GM19395 (cell line): ENCODE measurements around the gene NGFR.

Experiments used
- ATAC-seq: cut with Tn5 transposase; IDR thresholded peaks from one replicate; pipeline ENCODE4 v1.9.1; 2021; ENCODE audit warnings: mild to moderate bottlenecking, moderate library complexity; ENCODE audit not compliant: unreplicated experiment

The NGFR gene

GRCh38 chr17:49494986-49495841 lies at the start of gene NGFR:
TSS of gene NGFR (plus strand) at chr17:49495293. CDS start at chr17:49495418, 125 bp downstream.
- ATAC-seq = no peak

GRCh38 chr17:49445591-49445990 lies 49.5 kb upstream of the NGFR start:
- no peak for ATAC-seq

- no peak for ATAC-seq
Observed at GRCh38 chr17:49447628-49448302, 47.3 kb upstream of the NGFR start.

- ATAC-seq = no peak
Observed at GRCh38 chr17:49450181-49450580, 44.9 kb upstream of the NGFR start.

- ATAC-seq = no peak
Observed at GRCh38 chr17:49450735-49451134, 44.4 kb upstream of the NGFR start.

GRCh38 chr17:49452201-49452600 lies 42.9 kb upstream of the NGFR start:
- ATAC-seq = no peak

- no peak for ATAC-seq
Observed at GRCh38 chr17:49452661-49453060, 42.4 kb upstream of the NGFR start.

GRCh38 chr17:49454050-49454449 lies 41.0 kb upstream of the NGFR start:
- no peak for ATAC-seq

- ATAC-seq = no peak
Observed at GRCh38 chr17:49455272-49455861, 39.7 kb upstream of the NGFR start.

- ATAC-seq = no peak
Observed at GRCh38 chr17:49456183-49456965, 38.7 kb upstream of the NGFR start.

GRCh38 chr17:49457564-49458535 lies 37.2 kb upstream of the NGFR start:
- ATAC-seq = no peak

GRCh38 chr17:49459401-49459984 lies 35.6 kb upstream of the NGFR start:
- ATAC-seq = no peak

- no peak for ATAC-seq
Observed at GRCh38 chr17:49460401-49460800, 34.7 kb upstream of the NGFR start.

- ATAC-seq = no peak
Observed at GRCh38 chr17:49461580-49461979, 33.5 kb upstream of the NGFR start.

- ATAC-seq = no peak
Observed at GRCh38 chr17:49464049-49464448, 31.0 kb upstream of the NGFR start.

GRCh38 chr17:49465331-49465903 lies 29.7 kb upstream of the NGFR start:
- no peak for ATAC-seq

- no peak for ATAC-seq
Observed at GRCh38 chr17:49466436-49466835, 28.7 kb upstream of the NGFR start.

GRCh38 chr17:49467175-49467574 lies 27.9 kb upstream of the NGFR start:
- ATAC-seq = no peak

GRCh38 chr17:49468811-49469385 lies 26.2 kb upstream of the NGFR start:
- no peak for ATAC-seq
